Measurements from ENCODE around the gene KANK4.
A peak's percentile ranks its signal among the peaks of the same experiment; 100 is the strongest.
"Not testable (repeated sequence)": the region's sequence is repeated elsewhere in the genome, so short reads cannot be mapped to it uniquely, and the experiment has no call there.

The KANK4 gene

GRCh38 chr1:62235576-62235975 lies 83.7 kb downstream of the KANK4 start:
- DNase-seq = no peak

DNA sequence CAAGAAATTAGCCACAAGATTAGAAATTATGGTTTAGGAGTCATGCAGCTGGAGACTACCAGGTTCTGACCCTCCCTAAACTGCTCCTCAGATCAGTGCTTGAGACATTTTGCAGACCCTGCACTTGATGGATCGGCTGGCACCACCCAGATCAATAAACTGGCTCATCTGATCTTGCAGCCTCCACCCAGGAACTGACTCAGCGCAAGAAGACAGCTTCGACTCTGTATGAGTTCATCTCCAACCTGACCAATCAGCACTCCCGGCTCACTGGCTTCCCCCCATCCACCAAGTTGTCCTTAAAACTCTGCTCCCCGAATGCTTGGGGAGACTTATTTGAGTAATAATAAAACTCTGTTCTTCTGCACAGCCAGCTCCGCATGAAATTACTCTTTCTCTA lies 84.5 kb downstream of the KANK4 start:
- DNase-seq = no peak

DNA sequence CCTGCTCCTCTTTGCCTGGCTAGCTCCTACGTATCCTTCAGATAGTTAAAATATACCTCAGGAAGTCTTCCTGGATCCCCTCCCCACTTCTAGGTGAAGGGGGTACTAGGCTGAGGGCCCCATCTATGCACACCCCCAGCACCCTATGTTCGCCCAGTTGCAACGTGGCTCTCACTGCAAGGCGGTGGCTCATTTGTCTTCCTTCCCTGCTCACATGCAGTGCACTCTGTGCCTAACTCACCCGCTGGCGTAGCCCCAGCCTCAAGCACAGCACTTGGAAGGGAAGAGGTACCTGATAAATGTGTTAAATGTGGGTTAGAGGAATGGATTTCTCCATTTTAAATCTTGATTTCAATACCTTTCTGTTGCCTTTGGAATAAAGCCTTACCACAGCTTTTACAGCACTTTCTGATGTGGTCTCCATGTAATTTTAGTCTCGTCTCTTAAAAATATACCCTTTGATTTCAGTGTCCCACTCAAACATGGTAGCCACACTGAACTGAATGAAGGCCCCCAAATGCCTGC lies 85.2 kb downstream of the KANK4 start:
- DNase-seq = no peak

GRCh38 chr1:62232871-62233278 lies 86.4 kb downstream of the KANK4 start:
- DNase-seq = peak in 1 of 3 donors; percentile 44

- no peak for DNase-seq
These were observed 88.5 kb downstream of the KANK4 start for GRCh38 chr1:62230718-62231117.

DNA sequence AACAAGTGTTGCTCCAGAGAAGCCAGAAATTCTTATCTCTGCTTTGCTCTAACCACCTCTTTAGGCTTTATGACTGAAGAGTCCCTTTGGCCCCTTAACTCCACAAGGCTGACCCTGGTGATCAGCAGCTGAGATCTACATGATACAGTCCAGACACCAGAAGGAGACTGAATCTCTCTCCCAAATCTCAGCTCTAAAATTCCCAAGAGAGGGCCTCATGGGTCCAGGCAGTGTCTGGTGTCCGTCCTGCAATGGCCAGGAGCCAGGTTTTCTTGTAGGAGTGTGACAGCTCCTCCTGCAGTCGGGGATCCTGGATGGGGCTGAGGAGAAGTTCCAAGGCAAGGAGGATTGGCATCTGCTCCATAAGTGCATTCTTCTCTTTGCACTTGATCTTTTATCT lies 89.3 kb downstream of the KANK4 start:
- no peak for DNase-seq

- DNase-seq = no peak
These were observed 89.8 kb downstream of the KANK4 start for GRCh38 chr1:62229468-62229867.

DNA sequence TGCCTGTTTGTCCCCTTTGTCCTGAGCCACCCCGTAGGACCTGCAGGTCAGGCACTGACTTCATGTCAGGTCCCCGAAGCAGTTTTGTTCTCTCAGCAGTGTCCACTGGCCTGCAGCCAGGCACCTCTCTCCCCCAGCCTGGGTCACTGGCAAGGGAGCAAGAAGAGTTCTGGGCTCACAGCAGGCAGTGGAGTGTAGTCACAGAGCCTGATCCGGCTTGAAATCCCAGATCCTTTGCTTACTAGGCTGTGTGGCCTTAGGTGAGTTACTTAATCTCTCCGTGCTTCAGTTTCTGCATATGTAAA lies 90.4 kb downstream of the KANK4 start:
- DNase-seq = no peak

- peak in 2 of 3 donors; percentile 29 to 47 for DNase-seq
These were observed 90.9 kb downstream of the KANK4 start for GRCh38 chr1:62228136-62228882.

DNA sequence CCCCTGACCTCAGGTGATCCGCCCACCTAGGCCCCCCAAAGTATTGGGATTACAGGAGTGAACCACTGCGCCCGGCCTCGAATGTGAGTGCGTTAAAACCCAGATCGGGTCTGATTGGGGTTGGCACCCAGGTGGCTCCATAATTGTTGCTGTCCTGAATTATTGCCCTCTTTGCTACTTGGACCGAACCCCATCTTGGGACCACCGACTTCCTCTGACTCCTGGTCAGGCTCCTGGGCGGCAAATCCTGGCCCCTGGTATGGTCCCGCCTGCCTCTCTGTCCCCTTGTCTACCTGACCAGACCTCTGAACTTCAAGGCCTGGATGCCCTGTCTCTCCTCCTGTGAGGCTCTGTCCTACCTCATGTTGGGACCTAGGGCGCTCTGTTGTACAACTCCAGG lies 91.7 kb downstream of the KANK4 start:
- DNase-seq = no peak

GRCh38 chr1:62224182-62224581 lies 95.1 kb downstream of the KANK4 start:
- DNase-seq = no peak

DNA sequence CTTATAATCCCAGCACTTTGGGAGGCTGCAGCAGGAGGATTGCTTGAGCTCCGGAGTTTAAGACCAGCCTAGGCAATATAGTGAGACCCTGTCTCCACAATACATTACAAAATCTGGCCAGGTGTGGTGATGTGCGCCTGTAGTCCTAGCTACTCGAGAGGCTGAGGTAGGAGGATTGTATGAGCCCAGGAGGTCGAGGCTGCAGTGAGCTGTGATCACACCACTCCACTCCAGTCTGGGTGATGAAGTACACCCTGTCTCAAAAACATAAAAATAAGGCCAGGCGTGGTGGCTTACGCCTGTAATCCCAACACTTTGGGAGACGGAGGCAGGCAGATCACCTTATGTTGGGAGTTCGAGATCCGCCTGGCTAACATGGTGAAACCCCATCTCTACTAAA lies 96.9 kb downstream of the KANK4 start:
- DNase-seq = no peak

- DNase-seq = no peak
These were observed 98.1 kb downstream of the KANK4 start for GRCh38 chr1:62221171-62221570.

DNA sequence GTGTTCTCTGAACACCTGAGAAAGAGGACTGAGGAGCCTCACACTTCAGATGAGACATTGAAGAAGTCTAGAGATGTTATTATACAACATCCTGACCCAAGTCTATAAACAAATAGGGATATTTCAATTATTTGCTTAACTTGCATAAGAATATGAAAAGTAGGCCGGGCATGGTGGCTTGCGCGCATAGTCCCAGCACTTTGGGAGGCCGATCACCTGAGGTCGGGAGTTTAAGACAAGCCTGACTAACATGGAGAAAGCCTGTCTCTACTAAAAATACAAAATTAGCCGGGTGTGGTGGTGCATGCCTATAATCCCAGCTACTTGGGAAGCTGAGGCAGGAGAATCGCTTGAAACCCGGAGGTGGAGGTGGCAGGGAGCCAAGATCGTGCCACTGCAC lies 98.8 kb downstream of the KANK4 start:
- not testable (repeated sequence) for DNase-seq

DNA sequence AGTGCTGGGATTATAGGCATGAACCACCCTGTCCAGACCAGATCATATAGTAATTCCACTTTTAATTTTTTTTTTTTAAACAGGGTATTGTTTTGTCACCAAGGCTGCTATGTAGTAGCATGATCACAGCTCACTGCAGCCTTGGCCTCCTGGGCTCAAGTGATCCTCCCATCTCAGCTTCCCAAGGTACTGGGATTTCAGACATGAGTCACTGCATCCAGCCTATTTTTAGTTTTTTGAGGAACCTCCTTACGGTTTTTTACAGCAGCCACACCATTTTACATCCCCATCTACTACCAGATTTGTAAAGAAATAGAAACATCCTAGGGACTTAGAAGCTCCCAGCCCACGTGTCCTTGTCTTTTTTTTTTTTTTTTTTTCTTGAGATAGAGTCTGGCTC lies 100.6 kb downstream of the KANK4 start:
- DNase-seq = peak; percentile 34 to 55 (median 50)

DNA sequence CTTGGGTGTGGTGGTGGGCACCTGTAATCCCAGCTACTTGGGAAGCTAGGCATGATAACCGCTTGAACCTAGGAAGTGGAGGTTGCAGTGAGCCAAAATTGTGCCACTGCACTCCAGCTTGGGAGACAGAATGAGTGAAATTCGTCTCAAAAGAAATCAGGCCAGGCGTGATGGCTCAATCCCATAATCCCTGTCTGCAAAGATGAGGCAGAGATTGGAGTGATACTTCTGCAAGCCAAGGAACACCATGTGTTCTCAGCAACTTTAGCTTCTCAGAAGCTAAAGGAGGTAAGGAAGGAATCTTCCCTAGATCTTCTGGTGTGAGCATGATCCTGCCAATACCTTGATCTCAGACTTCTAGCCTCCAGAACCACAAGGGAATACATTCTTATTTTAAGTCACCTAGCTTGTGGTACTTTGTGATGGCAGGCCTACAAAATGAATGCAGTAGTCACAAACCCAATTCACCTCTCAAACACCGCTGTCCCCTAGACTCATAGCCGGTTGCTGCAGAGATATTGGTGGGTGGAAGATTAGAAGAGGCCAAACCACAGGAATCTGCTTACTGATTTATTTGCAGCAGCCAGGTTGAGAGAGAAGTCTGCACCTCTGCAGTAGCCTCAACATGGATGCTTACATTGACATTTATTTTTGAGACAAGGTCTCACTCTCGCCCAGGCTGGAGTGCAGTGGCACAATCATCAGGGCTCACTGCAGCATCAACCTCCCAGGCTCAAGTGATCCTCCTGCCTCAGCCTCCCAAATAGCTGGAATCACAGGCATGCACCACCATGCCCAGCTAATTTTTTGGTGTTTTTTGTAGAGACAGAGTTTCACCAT lies 105.9 kb downstream of the KANK4 start:
- no peak for DNase-seq

DNA sequence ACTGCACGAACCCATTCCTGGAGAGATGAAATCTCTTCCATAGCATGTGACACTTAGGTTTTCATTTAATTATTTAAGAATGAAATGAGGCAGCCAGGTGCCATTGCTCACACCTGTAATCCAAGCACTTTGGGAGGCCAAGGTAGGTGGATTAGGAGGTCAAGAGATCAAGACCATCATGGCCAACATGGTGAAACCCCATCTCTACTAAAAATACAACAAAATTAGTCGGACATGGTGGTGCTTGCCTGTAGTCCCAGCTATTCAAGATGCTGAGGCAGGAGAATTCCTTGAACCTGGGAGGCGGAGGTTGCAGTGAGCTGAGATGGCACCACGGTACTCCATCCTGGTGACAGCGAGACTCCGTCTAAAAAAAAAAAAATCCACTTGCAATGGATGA lies 106.8 kb downstream of the KANK4 start:
- no peak for DNase-seq

GRCh38 chr1:62210960-62211359 lies 108.3 kb downstream of the KANK4 start:
- no peak for DNase-seq

DNA sequence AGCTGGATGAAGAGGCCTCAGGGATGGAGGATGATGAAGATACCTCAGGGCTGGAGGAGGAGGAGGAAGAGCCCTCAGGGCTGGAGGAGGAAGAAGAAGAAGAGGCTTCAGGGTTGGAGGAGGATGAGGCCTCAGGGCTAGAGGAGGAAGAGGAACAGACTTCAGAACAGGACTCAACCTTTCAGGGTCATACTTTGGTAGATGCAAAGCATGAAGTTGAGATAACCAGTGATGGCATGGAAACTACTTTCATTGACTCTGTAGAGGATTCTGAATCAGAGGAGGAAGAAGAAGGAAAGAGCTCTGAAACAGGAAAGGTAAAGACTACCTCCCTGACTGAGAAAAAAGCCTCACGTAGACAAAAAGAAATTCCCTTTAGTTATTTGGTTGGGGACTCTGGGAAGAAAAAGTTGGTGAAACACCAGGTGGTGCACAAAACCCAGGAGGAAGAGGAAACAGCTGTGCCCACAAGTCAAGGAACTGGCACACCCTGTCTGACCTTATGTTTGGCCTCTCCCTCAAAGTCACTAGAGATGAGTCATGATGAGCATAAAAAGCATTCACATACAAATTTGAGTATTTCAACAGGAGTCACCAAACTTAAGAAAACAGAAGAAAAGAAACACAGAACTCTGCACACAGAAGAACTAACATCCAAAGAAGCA lies 109.2 kb downstream of the KANK4 start:
- peak; percentile 41 to 76 (median 51) for DNase-seq

DNA sequence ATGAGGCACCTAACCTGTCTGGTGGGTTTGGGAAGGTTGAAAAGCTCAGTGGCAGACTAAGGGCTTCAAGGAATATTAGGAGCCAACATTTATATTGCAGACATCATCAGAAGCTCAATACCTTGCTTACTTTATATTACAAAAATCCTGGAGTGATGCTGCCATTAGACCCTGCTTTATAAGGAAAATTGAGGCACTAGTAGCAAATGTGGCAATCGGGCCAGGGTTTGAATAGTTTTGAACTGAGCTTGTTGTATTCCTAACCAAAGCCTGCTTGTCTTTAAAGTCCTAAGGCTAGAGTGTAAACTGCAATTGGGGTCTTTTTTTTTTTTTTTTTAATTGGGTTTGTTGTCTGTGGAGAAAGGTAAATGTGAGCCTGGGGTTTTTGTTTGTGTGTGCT lies 110.3 kb downstream of the KANK4 start:
- no peak for DNase-seq

DNA sequence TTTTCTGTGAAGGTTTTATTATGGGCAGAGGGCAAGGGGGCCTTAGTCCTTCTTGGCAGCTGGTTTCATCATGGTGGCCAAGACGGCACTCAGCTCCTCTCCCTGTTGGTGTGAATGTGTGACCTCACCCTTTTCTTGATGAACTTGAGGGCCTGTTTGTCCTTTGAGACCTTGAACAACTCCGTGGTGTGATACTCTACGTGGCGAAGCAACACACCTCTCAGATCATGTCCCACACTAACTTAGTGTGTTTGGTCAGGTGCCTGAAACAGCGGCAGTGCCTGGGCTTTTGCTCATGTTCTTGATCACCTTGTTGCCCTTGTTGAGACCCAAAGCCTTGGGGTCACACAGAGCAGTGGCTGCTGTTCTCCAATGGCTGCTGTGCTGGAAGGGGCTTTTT lies 111.1 kb downstream of the KANK4 start:
- no peak for DNase-seq

DNA sequence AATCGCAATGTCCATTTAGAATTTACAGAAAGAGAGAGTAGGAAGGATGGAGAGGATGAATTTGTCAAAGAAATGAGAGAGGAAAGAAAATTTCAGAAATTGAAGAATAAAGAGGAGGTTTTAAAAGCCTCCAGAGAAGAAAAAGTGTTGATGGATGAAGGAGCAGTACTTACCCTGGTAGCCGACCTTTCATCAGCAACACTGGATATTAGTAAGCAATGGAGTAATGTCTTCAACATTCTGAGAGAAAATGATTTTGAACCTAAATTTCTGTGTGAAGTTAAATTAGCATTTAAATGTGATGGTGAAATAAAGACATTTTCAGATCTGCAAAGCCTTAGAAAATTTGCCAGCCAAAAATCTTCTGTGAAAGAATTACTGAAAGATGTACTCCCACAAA lies 112.0 kb downstream of the KANK4 start:
- DNase-seq = no peak

GRCh38 chr1:62198781-62199125 lies 120.5 kb downstream of the KANK4 start:
- DNase-seq = no peak
